GM12801 (cell line): ENCODE measurements around the gene NPR3.

Experiments
- TF ChIP-seq, protein P1 (sequence below): IDR thresholded peaks from one replicate; pipeline ENCODE4 v1.5.1; 2011; ENCODE audit warnings: control low read depth; ENCODE audit not compliant: insufficient read length; ENCODE audit errors: extremely low read depth

Gene NPR3

DNA sequence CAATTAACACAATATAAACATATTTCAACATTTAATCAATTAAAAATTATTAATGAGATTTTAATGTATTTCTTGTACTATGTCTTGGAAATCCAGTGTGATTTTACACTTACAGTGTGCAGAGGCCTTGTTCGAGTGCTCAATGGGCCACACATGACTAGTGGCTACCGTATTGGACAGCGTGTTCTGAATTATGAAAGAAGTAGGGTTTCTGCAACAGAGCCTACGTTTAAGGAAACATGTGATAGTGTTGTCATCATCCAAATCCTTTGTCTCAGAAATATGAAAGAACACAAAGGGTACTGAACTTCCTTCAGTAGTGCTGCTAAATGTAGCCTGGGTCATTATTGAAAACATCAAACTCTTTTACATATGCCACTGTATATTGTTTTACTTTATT, 29.5 kb downstream of the NPR3 start:
- TF ChIP-seq, protein P1, sequence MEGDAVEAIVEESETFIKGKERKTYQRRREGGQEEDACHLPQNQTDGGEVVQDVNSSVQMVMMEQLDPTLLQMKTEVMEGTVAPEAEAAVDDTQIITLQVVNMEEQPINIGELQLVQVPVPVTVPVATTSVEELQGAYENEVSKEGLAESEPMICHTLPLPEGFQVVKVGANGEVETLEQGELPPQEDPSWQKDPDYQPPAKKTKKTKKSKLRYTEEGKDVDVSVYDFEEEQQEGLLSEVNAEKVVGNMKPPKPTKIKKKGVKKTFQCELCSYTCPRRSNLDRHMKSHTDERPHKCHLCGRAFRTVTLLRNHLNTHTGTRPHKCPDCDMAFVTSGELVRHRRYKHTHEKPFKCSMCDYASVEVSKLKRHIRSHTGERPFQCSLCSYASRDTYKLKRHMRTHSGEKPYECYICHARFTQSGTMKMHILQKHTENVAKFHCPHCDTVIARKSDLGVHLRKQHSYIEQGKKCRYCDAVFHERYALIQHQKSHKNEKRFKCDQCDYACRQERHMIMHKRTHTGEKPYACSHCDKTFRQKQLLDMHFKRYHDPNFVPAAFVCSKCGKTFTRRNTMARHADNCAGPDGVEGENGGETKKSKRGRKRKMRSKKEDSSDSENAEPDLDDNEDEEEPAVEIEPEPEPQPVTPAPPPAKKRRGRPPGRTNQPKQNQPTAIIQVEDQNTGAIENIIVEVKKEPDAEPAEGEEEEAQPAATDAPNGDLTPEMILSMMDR = no peak

DNA sequence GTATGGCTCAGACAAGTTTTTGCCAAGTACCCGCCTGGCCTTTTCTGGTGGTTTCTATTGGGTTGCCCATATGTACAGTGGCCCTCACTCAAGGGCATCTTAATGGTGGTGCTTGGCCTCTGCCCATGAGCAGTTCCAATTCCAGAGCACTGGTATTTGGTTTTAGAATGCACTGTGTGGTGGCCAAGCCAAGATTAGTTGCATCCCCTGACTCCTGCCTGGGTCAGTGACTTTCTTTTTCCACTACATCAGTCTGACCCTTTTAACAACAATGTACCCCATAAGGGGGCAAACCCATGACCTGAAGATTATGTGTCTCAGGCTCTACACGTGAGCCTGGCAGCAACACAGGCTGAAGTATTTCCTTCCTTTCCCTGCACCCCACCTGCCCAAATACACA, 34.2 kb downstream of the NPR3 start:
- TF ChIP-seq, protein P1 = no peak

DNA sequence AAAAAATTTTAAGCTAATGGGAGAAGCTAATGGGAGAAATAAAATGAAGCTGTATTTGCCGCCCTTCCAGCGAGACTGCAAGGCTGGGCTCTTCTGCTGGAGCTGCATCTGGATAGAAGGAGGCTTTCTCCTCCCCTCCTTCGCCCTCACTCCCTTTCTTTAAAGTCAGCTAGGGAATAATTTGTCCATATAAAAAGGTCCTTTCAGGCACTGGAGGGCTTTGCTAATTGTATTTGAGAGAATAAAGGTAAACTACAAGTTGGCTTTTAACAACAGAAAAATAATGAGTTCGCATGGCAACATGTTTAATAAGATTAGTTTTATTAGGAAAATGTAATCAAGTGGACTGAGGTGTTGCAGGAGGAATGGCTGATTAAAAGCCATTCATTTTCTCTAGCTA, 41.3 kb downstream of the NPR3 start:
- TF ChIP-seq, protein P1 = no peak

DNA sequence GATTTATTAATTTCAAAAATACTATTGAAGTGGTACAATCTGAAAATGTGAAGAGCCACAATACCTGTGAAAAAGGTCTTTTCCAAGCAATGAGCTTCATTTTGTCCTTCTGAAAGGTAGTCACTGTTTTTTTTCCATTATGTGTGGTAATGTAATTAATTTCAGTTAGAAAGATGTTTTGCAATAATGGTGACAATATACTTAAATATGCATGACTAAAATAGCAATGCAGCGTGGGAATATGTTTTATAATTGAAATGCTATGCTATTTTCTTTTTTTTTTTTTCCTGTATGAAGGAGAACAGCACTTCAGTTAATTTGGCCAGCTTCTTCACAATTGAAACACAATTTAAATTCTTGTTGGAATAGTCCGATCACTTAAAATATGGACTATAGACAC, 41.9 kb downstream of the NPR3 start:
- TF ChIP-seq, protein P1 = no peak

DNA sequence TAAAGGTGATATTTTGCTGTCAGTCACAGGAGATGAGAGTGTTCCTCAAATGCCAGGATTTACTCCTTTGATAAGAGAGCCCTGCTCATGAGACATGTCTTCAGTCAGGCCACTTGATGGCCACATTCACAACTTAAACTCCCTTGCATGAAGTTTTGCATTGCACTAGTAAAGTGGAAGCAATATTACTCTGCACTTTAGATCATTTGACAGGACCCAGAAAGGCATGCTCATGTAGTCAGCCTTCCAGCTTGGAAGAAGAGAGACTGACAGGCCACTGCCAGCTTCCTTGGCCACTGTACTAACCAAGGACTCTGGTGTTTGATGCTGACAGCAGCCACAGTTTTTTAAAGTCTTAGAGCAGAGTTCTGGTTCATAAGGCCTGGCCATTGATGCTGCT, 42.6 kb downstream of the NPR3 start:
- TF ChIP-seq, protein P1 = no peak

DNA sequence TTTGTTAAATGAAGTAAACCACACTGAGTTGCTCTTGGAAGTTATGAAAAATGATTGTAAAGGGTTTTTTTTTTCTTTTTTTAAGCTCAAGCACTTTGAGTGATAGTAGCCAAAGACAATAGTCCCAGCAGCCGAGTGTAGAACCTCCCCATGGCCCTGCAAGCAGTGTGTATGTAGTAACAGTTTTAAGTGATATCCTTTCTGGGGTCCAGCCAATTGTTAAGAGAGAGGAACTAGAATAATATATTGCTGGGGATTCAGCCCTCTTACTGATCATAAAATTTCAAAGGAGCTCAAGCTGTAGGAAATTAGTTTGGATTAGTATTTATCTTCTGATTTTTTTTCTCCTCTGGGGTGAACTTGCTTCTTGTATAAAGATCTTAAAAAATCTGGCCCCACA, 43.2 kb downstream of the NPR3 start:
- TF ChIP-seq, protein P1 = no peak

DNA sequence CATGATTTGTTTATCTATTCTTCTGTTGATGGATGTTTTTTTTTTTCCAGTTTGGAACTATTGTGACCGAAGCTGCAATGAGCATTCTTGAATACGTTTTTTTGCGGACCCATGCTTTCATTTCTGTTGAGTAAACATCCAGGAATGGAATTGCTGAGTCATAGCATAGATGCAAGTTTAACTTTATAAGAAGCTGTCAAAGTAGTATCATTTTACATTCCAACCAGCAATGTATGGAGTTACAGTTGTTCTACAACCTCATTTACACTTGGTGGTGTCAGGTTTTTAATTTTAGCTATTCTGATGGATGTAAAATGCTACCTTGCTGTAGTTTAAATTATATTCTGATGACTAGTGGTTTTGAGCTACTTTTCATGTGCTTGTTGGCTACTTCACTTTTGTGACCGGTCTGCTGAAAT, 49.0 kb downstream of the NPR3 start:
- TF ChIP-seq, protein P1 = no peak

DNA sequence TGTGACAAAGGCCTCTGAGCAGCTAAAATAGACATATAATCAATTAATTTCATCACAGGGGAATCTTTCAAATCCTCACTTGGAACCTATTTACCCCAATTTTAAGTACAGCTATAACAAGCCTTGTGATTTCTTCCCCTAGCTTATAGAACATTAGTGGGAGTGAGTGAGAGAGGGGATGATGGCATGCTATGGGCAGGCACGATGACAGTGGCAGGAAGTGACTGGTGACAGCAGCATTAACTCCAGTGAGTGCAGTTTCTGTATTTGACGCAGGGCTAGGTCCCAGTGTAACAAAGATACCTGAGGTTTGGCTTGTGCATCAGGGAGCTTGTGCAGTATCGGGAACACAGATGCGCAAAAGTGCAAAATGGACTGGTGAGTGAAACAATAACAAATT, 54.1 kb downstream of the NPR3 start:
- TF ChIP-seq, protein P1 = no peak
